ENCODE measurements around the gene RAB27A.

Gene RAB27A

DNA sequence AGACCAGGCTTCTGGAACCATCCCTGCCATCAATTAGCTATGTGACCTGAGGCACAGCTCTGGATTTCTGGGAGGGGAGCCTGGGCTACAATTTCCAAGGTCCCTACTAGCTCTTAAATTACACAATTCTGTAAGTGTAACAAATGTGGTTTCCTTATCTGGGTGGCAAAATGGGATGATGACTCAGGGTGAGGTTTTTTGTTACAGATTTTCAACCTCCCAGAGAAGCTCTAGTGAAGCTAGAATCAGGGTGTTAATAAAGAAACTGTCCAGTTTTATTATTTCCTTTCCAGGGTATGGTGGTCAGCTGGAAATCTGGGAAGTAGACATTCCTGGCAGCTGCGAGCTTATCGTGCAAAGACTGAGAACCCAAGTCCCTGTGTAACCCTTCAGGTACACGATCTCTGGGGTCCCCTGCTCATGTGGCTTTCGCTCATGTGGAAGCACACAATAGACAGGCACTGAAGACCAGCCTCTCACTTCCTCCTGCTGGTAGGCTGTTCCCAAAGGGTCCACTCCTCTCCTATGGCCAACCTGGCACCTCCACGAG is 7.3 kb downstream of the RAB27A start (continued):
- TF ChIP-seq, protein P1, sequence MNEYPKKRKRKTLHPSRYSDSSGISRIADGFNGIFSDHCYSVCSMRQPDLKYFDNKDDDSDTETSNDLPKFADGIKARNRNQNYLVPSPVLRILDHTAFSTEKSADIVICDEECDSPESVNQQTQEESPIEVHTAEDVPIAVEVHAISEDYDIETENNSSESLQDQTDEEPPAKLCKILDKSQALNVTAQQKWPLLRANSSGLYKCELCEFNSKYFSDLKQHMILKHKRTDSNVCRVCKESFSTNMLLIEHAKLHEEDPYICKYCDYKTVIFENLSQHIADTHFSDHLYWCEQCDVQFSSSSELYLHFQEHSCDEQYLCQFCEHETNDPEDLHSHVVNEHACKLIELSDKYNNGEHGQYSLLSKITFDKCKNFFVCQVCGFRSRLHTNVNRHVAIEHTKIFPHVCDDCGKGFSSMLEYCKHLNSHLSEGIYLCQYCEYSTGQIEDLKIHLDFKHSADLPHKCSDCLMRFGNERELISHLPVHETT (tag by site-specific recombination; IDR thresholded peaks at IDR 0.05) = no peak
- TF ChIP-seq, protein P2, sequence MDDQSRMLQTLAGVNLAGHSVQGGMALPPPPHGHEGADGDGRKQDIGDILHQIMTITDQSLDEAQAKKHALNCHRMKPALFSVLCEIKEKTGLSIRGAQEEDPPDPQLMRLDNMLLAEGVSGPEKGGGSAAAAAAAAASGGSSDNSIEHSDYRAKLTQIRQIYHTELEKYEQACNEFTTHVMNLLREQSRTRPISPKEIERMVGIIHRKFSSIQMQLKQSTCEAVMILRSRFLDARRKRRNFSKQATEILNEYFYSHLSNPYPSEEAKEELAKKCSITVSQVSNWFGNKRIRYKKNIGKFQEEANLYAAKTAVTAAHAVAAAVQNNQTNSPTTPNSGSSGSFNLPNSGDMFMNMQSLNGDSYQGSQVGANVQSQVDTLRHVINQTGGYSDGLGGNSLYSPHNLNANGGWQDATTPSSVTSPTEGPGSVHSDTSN (CRISPR knock-in tag; IDR thresholded peaks at IDR 0.05) = no peak
- TF ChIP-seq ZBTB8A (tag by site-specific recombination; IDR thresholded peaks at IDR 0.05) (no peak), ZSCAN16 (tag by site-specific recombination; IDR thresholded peaks at IDR 0.05) (no peak), HOXD13 (CRISPR knock-in tag; IDR thresholded peaks at IDR 0.05; ENCODE audit: borderline replicate concordance) (no peak), ZNF221 (tag by site-specific recombination; IDR thresholded peaks at IDR 0.05; ENCODE audit: borderline replicate concordance) (no peak), GLIS1 (tag by site-specific recombination; IDR thresholded peaks at IDR 0.05) (no peak), GLIS2 (tag by site-specific recombination; IDR thresholded peaks at IDR 0.05) (no peak), ZNF404 (tag by site-specific recombination; IDR thresholded peaks at IDR 0.05) (no peak), ZNF677 (tag by site-specific recombination; IDR thresholded peaks at IDR 0.05) (no peak), ZNF654 (tag by site-specific recombination; IDR thresholded peaks at IDR 0.05; ENCODE audit: low read depth) (no peak), ZNF629 (tag by site-specific recombination; IDR thresholded peaks at IDR 0.05) (0 out of 2 replicates have a peak, but pooled peaks have one; percentile 28)
- TF ChIP-seq, protein P3, sequence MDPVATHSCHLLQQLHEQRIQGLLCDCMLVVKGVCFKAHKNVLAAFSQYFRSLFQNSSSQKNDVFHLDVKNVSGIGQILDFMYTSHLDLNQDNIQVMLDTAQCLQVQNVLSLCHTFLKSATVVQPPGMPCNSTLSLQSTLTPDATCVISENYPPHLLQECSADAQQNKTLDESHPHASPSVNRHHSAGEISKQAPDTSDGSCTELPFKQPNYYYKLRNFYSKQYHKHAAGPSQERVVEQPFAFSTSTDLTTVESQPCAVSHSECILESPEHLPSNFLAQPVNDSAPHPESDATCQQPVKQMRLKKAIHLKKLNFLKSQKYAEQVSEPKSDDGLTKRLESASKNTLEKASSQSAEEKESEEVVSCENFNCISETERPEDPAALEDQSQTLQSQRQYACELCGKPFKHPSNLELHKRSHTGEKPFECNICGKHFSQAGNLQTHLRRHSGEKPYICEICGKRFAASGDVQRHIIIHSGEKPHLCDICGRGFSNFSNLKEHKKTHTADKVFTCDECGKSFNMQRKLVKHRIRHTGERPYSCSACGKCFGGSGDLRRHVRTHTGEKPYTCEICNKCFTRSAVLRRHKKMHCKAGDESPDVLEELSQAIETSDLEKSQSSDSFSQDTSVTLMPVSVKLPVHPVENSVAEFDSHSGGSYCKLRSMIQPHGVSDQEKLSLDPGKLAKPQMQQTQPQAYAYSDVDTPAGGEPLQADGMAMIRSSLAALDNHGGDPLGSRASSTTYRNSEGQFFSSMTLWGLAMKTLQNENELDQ (tag by site-specific recombination; IDR thresholded peaks at IDR 0.05; ENCODE audit: low read depth) = no peak
- TF ChIP-seq, protein P4, sequence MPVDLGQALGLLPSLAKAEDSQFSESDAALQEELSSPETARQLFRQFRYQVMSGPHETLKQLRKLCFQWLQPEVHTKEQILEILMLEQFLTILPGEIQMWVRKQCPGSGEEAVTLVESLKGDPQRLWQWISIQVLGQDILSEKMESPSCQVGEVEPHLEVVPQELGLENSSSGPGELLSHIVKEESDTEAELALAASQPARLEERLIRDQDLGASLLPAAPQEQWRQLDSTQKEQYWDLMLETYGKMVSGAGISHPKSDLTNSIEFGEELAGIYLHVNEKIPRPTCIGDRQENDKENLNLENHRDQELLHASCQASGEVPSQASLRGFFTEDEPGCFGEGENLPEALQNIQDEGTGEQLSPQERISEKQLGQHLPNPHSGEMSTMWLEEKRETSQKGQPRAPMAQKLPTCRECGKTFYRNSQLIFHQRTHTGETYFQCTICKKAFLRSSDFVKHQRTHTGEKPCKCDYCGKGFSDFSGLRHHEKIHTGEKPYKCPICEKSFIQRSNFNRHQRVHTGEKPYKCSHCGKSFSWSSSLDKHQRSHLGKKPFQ (tag by site-specific recombination; IDR thresholded peaks at IDR 0.05) = no peak

DNA sequence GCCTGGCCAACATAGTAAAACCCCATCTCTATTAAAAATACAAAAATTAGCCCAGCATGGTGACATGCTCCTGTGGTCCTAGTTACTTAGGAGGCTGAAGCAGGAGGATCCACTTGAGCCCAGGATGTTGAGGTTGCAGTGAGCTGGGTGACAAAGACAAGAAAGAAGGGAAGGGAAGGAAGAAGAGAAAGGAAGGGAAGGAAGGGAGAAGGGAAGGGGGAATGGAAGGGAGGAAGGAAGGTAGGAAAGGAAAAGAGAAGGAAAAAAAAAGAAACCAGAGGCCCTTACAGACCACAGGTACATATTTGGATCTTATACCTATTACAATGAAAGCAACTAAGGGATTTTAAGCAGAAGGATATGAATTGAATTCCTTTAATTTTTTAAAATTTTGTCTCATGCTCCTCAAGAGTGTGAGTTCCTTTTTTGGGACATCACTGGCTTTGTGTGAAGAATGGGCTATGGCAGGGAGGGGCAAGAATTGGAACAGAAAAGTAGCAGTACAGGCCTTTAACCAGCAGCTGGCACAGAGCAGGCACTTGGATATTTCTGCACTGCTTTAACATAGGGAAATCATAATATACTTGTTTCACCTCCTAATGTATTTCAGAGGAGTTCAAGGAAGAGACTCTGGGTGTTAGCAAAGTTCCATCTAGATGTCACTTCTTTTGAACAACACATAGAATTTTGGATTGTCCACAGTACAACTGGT is 7.9 kb downstream of the RAB27A start:
- 0 out of 2 replicates have a peak overlapping the region, but pooled peaks have one; percentile 11 for H3K27ac ChIP-seq (ENCODE audit: extremely low read depth, low read depth, low read length)
- TF ChIP-seq ZNF555 (tag by site-specific recombination; conservative IDR thresholded peaks at IDR 0.05) = no peak
- TF ChIP-seq, protein P5, sequence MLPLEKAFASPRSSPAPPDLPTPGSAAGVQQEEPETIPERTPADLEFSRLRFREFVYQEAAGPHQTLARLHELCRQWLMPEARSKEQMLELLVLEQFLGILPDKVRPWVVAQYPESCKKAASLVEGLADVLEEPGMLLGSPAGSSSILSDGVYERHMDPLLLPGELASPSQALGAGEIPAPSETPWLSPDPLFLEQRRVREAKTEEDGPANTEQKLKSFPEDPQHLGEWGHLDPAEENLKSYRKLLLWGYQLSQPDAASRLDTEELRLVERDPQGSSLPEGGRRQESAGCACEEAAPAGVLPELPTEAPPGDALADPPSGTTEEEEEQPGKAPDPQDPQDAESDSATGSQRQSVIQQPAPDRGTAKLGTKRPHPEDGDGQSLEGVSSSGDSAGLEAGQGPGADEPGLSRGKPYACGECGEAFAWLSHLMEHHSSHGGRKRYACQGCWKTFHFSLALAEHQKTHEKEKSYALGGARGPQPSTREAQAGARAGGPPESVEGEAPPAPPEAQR (tag by site-specific recombination; IDR thresholded peaks at IDR 0.05) = no peak
- TF ChIP-seq ZNF341 (tag by site-specific recombination; IDR thresholded peaks at IDR 0.05; ENCODE audit: low read depth) = no peak
- CTCF ChIA-PET = interaction anchor here (0.6 to 1.2 kb wide), 3 partner anchors 41 to 538 kb away, joined by 3 to 4 read pairs (median 3); no protein-coding TSS in a partner anchor
- POLR2A ChIA-PET = interaction anchor here (0.5 kb wide), 1 partner anchor 118 kb away, joined by 5 read pairs; no protein-coding TSS in a partner anchor
- H3K9me3 ChIP-seq (ENCODE audit: control insufficient read depth, insufficient read depth, low read depth, low read length) = no peaks in the 10 kb centered on the region
- H3K4me1 ChIP-seq (ENCODE audit: control insufficient read depth, insufficient read depth, low read length) = peaks cover 6% of the 10 kb centered on the region
- no peaks in the 10 kb centered on the region for H3K36me3 ChIP-seq (ENCODE audit: control insufficient read depth in 2 of 2, insufficient read depth in 1 of 2, low read length in 2 of 2)
- H3K4me3 ChIP-seq (ENCODE audit: low read depth, low read length) = no peak overlapping the region
